SK-N-SH (cell line): ENCODE results near the gene TRAF7. TPM values are rescaled to one million over a fixed set of nuclear protein-coding genes. Genes with fewer than 3 reads are reported as not detected.

Experiments used
- CTCF ChIA-PET: fragments of 300-600, 350-600 bp; formaldehyde crosslinking; extraction: SDS; loops from one replicate; lab custom pipeline; 2021; lab: Yijun Ruan, JAX
- POLR2A ChIA-PET: fragments of 350-600 bp; sonication (Branson Sonifier 250); formaldehyde crosslinking; extraction: SDS; loops from one replicate; lab custom pipeline; 2020; ENCODE audit warnings: antibody characterized with exemption, inconsistent platforms; lab: Yijun Ruan, JAX
- DNase-seq: peaks from one replicate; pipeline ENCODE4 v3.0.0; 2012
- H2AFZ ChIP-seq: fragments of 200-600 bp; sonication (generic); 2 replicates; pipeline ENCODE4 v1.8.1; 2016; ENCODE audit warnings: antibody characterized with exemption, mild to moderate bottlenecking, low read depth
- H3F3A ChIP-seq: fragments of 200-600 bp; sonication (generic); replicated peaks from 2 replicates; pipeline ENCODE3; 2016; ENCODE audit warnings: antibody characterized with exemption, mild to moderate bottlenecking; ENCODE audit not compliant: insufficient read depth
- H3K27ac ChIP-seq, 2 experiments: fragments of 200-500 bp in 1 of 2; fragments of 200-600 bp in 1 of 2; sonication (Bioruptor generic) in 1 of 2; sonication (generic), shearing (Covaris generic) in 1 of 2; 2 replicates each; pipeline versions ENCODE4 v1.5.1 to v1.6.1; 2014 to 2016; ENCODE audit warnings: low read depth in 2 of 2, inconsistent platforms in 1 of 2, low read length in 1 of 2, mild to moderate bottlenecking in 1 of 2, mixed read lengths in 1 of 2
- H3K27me3 ChIP-seq: fragments of 200-600 bp; sonication (generic), shearing (Covaris generic); 2 replicates; pipeline ENCODE4 v1.6.1; 2016; ENCODE audit warnings: mixed run types; ENCODE audit not compliant: insufficient read depth
- H3K36me3 ChIP-seq, 2 experiments: fragments of 200-500 bp in 1 of 2; fragments of 200-600 bp in 1 of 2; sonication (Bioruptor generic) in 1 of 2; sonication (generic) in 1 of 2; replicated peaks in 1 of 2; 2 replicates each; pipeline versions ENCODE3 to v1.5.1; 2014 to 2016; ENCODE audit warnings: low read length in 1 of 2, mild to moderate bottlenecking in 1 of 2; ENCODE audit not compliant: insufficient read depth in 2 of 2, control insufficient read depth in 1 of 2
- H3K4me1 ChIP-seq, 2 experiments: fragments of 200-500 bp in 1 of 2; fragments of 200-600 bp in 1 of 2; sonication (Bioruptor generic) in 1 of 2; sonication (generic), shearing (Covaris generic) in 1 of 2; 2 replicates each; pipeline versions ENCODE4 v1.5.1 to v1.6.1; 2014 to 2016; ENCODE audit warnings: low read depth in 1 of 2, low read length in 1 of 2, mixed run types in 1 of 2; ENCODE audit not compliant: insufficient read depth in 2 of 2, control insufficient read depth in 1 of 2
- H3K4me2 ChIP-seq: fragments of 200-600 bp; sonication (generic), shearing (Covaris generic); 2 replicates; pipeline ENCODE4 v1.6.1; 2017; ENCODE audit warnings: mixed run types
- H3K4me3 ChIP-seq, 2 experiments: fragments of 200-500 bp in 1 of 2; fragments of 200-600 bp in 1 of 2; sonication (Bioruptor generic) in 1 of 2; sonication (generic), shearing (Covaris generic) in 1 of 2; 2 replicates each; pipeline versions ENCODE4 v1.5.1 to v1.8.1; 2014 to 2016; ENCODE audit warnings: low read depth in 2 of 2, inconsistent platforms in 1 of 2, low read length in 1 of 2, mild to moderate bottlenecking in 1 of 2, mixed read lengths in 1 of 2, moderate library complexity in 1 of 2
- H3K79me2 ChIP-seq: fragments of 200-600 bp; sonication (generic); 2 replicates; pipeline ENCODE4 v1.8.1; 2017; ENCODE audit warnings: mild to moderate bottlenecking; ENCODE audit not compliant: insufficient read depth
- H3K9ac ChIP-seq: fragments of 200-600 bp; sonication (generic); 2 replicates; pipeline ENCODE4 v1.6.1; 2017; ENCODE audit warnings: mixed run types
- H3K9me2 ChIP-seq: fragments of 200-600 bp; sonication (generic); 2 replicates; pipeline ENCODE4 v1.6.1; 2017; ENCODE audit warnings: mixed run types
- H3K9me3 ChIP-seq: fragments of 200-600 bp; sonication (generic); 2 replicates; pipeline ENCODE4 v1.6.1; 2017; ENCODE audit warnings: mixed run types, mild to moderate bottlenecking, moderate library complexity
- H4K20me1 ChIP-seq: fragments of 200-600 bp; sonication (generic); 2 replicates; pipeline ENCODE4 v1.6.1; 2017; ENCODE audit warnings: mild to moderate bottlenecking, mixed run types; ENCODE audit not compliant: insufficient read depth
- EP300 ChIP-seq, 2 experiments: IDR thresholded peaks; 2 replicates each; pipeline versions ENCODE4 v1.4.0 to v1.6.1; 2012; ENCODE audit warnings: borderline replicate concordance in 1 of 2, low read depth in 1 of 2, low read length in 1 of 2
- EZH2phosphoT487 ChIP-seq: fragments of 200-600 bp; sonication (generic); IDR thresholded peaks from 2 replicates; pipeline ENCODE4 v1.6.1; 2017; ENCODE audit warnings: low read depth, mixed run types, mild to moderate bottlenecking, antibody characterized with exemption, moderate library complexity, borderline replicate concordance
- FOSL2 ChIP-seq: IDR thresholded peaks from 2 replicates; pipeline ENCODE4 v1.4.0; 2012; ENCODE audit warnings: low read depth, mild to moderate bottlenecking, moderate library complexity, borderline replicate concordance
- FOXJ3 ChIP-seq: sonication (generic); formaldehyde crosslinking; IDR thresholded peaks from 2 replicates; pipeline ENCODE4 v1.5.1; 2020; ENCODE audit warnings: mild to moderate bottlenecking, missing genetic modification reagents
- FOXM1 ChIP-seq: IDR thresholded peaks from 2 replicates; pipeline ENCODE4 v1.4.0; 2012; ENCODE audit warnings: low read depth, mild to moderate bottlenecking
- JUND ChIP-seq: IDR thresholded peaks from 2 replicates; pipeline ENCODE4 v1.4.0; 2012
- MEF2A ChIP-seq: IDR thresholded peaks from 2 replicates; pipeline ENCODE4 v1.4.0; 2012; ENCODE audit warnings: low read depth, borderline replicate concordance
- NFIC ChIP-seq: IDR thresholded peaks from 2 replicates; pipeline ENCODE4 v1.4.0; 2012; ENCODE audit warnings: borderline replicate concordance
- NRF1 ChIP-seq: IDR thresholded peaks from 2 replicates; pipeline ENCODE4 v1.6.1; 2012; ENCODE audit warnings: low read depth, mild to moderate bottlenecking, low read length
- POLR2AphosphoS5 ChIP-seq: IDR thresholded peaks from 2 replicates; pipeline ENCODE4 v1.6.1; 2012; ENCODE audit warnings: low read depth, low read length
- RCOR1 ChIP-seq: fragments of 150-350 bp; IDR thresholded peaks from 2 replicates; pipeline ENCODE4 v1.6.1; 2017; ENCODE audit warnings: antibody characterized with exemption, low read length
- RFX5 ChIP-seq: IDR thresholded peaks from 2 replicates; pipeline ENCODE4 v1.6.1; 2012; ENCODE audit warnings: mild to moderate bottlenecking, improper control_type of control experiment, low read length
- RXRA ChIP-seq: IDR thresholded peaks from 2 replicates; pipeline ENCODE4 v1.4.0; 2012; ENCODE audit warnings: low read depth, mild to moderate bottlenecking, borderline replicate concordance
- SMC3 ChIP-seq: IDR thresholded peaks from 2 replicates; pipeline ENCODE4 v1.6.1; 2012; ENCODE audit warnings: low read depth, low read length, improper control_type of control experiment
- TAF1 ChIP-seq: IDR thresholded peaks from 2 replicates; pipeline ENCODE4 v1.6.1; 2012; ENCODE audit warnings: low read depth, mild to moderate bottlenecking, low read length, moderate library complexity, borderline replicate concordance
- TCF12 ChIP-seq: IDR thresholded peaks from 2 replicates; pipeline ENCODE4 v1.4.0; 2012
- TEAD4 ChIP-seq: IDR thresholded peaks from 2 replicates; pipeline ENCODE4 v1.4.0; 2012; ENCODE audit warnings: mild to moderate bottlenecking, borderline replicate concordance; ENCODE audit not compliant: insufficient read depth
- YY1 ChIP-seq: IDR thresholded peaks from 2 replicates; pipeline ENCODE4 v1.4.0; 2012; ENCODE audit warnings: low read depth, mild to moderate bottlenecking
- WGBS: methylation state at CpG from one replicate; pipeline ENCODE4 v1.1.6; 2017; ENCODE audit warnings: low lambda C conversion rate; 5-methylcytosine and 5-hydroxymethylcytosine counted together
- polyA plus RNA-seq, 3 experiments: library from polyadenylated mRNA; depleted of rRNA; stranded (reverse); fragments of >200 nt; gene quantifications; 2 replicates each; pipeline ENCODE4 v1.2.3, GENCODE V29; 2012
- TF ChIP-seq, protein P1 (sequence below): fragments of 150-350 bp; IDR thresholded peaks from 2 replicates; pipeline ENCODE4 v1.6.1; 2017; ENCODE audit warnings: antibody characterized with exemption, low read length, low read depth, borderline replicate concordance
- TF ChIP-seq, protein P2 (sequence below): IDR thresholded peaks from 2 replicates; pipeline ENCODE4 v1.4.0; 2012; ENCODE audit warnings: low read depth, borderline replicate concordance
- TF ChIP-seq, protein P3 (sequence below): fragments of 150-350 bp; IDR thresholded peaks from 2 replicates; pipeline ENCODE4 v1.6.1; 2016; ENCODE audit warnings: mild to moderate bottlenecking, low read depth, low read length
- TF ChIP-seq, protein P4 (sequence below): IDR thresholded peaks from 2 replicates; pipeline ENCODE4 v1.4.0; 2012; ENCODE audit warnings: low read depth

TRAF7 gene
- polyA plus RNA-seq, 1 of the 3 experiments (the other 2 are of a cell fraction), result 73.0 TPM

DNA sequence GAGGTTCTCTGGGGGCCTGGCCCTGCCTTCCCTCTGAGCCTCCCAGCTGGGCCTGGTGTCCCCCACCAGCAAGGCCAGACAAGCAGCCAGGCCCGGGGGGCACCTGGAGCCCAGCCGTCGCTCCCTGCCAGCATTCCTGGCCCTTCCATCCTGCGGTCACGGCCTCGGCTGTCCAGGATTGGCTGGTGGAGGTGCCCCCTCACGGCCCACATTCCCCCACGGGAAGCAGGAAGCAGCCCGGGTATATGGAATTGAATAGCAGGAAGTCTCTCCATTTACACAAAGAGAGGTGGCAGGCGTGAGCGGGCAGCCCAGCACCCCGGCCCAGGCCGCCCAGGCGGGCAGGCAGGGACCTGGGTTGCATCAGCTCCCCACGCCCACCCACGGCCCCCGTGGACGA is 14.5 kb downstream of the TRAF7 start (continued):
- TF ChIP-seq, protein P1, sequence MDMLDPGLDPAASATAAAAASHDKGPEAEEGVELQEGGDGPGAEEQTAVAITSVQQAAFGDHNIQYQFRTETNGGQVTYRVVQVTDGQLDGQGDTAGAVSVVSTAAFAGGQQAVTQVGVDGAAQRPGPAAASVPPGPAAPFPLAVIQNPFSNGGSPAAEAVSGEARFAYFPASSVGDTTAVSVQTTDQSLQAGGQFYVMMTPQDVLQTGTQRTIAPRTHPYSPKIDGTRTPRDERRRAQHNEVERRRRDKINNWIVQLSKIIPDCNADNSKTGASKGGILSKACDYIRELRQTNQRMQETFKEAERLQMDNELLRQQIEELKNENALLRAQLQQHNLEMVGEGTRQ, result no peak
- TF ChIP-seq EZH2phosphoT487 (no peak), SMC3 (no peak), POLR2AphosphoS5 (no peak), MEF2A (no peak), TCF12 (no peak), NRF1 (no peak)

DNA sequence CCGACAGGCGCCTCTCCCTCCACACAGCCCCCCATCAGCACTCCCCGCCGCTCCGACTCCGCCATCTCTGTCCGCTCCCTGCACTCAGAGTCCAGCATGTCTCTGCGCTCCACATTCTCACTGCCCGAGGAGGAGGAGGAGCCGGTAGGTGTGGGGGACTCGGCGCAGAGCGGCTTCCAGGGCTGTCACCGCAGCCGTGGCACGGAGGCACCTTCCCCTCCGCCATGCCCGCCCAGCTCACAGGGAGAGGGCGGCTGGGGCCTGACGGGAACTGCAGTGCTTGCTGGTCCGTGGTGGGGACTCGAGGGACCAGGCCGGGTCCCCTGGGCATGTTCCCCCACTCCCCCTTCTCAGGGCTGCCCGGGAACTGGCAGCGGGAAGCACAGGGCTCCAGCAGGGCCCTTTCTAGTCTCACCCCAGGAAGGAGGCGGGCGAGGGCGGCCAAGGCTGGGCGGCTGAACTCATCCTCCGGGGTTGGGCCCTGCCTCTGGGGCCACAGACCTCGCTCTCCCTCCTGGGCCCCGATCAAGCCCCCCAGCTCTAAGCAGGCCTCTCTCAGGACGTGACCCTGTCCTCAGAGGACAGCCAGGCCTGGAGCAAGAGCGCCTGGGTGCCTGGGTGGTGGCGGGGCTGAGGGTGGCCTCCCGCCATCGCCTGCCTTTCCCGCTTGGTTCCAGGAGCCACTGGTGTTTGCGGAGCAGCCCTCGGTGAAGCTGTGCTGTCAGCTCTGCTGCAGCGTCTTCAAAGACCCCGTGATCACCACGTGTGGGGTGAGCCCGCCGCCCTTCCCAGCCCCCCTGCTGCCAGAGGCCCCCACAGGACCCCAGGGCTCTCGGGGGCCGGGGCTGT is 15.2 kb downstream of the TRAF7 start:
- no peak overlapping the region for H3K27ac ChIP-seq
- no peak overlapping the region for H3K4me2 ChIP-seq
- H3K9me2 ChIP-seq, result no peaks in the 10 kb centered on the region
- H3K36me3 ChIP-seq, result peaks cover 0 to 78% of the 10 kb centered on the region in 2 experiments
- no peak overlapping the region for H3K4me3 ChIP-seq
- POLR2A ChIA-PET, result interaction anchor here (1.6 kb wide), 1 partner anchor 15 kb away, joined by 7 read pairs; the partner anchor contains the start of gene TRAF7
- no peak for DNase-seq
- H3K27me3 ChIP-seq, result no peaks in the 10 kb centered on the region
- 0 out of 2 replicates have a peak, but pooled peaks cover 5% of the 10 kb centered on the region for H4K20me1 ChIP-seq
- CTCF ChIA-PET, result no interaction called here
- peaks cover 9% of the 10 kb centered on the region; the same call in 1 of the 2 replicates for H3K79me2 ChIP-seq
- 99% methylated on average over 15 of the region's 47 CpGs for WGBS
- H3K4me1 ChIP-seq, result no peaks in the 10 kb centered on the region
- H3F3A ChIP-seq, result no peaks in the 10 kb centered on the region
- TF ChIP-seq JUND (no peak), NFIC (no peak), RCOR1 (no peak), RFX5 (no peak), FOXJ3 (no peak), RXRA (no peak), TEAD4 (no peak), NRF1 (no peak), TAF1 (no peak), MEF2A (no peak), YY1 (no peak), FOXM1 (no peak), EP300 (IDR thresholded peaks at IDR 0.05; ENCODE audit: borderline replicate concordance in 1 of 2, low read depth in 1 of 2, low read length in 1 of 2) (no peak), FOSL2 (no peak)
- TF ChIP-seq, protein P1, result no peak
- TF ChIP-seq, protein P2, sequence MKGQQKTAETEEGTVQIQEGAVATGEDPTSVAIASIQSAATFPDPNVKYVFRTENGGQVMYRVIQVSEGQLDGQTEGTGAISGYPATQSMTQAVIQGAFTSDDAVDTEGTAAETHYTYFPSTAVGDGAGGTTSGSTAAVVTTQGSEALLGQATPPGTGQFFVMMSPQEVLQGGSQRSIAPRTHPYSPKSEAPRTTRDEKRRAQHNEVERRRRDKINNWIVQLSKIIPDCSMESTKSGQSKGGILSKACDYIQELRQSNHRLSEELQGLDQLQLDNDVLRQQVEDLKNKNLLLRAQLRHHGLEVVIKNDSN, result no peak
- TF ChIP-seq, protein P3, sequence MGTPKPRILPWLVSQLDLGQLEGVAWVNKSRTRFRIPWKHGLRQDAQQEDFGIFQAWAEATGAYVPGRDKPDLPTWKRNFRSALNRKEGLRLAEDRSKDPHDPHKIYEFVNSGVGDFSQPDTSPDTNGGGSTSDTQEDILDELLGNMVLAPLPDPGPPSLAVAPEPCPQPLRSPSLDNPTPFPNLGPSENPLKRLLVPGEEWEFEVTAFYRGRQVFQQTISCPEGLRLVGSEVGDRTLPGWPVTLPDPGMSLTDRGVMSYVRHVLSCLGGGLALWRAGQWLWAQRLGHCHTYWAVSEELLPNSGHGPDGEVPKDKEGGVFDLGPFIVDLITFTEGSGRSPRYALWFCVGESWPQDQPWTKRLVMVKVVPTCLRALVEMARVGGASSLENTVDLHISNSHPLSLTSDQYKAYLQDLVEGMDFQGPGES, result no peak
- TF ChIP-seq, protein P4, sequence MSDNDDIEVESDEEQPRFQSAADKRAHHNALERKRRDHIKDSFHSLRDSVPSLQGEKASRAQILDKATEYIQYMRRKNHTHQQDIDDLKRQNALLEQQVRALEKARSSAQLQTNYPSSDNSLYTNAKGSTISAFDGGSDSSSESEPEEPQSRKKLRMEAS, result no peak
- no peak overlapping the region for H3K9ac ChIP-seq
- no peak overlapping the region for H2AFZ ChIP-seq
- H3K9me3 ChIP-seq, result no peaks in the 10 kb centered on the region
